HT1080 (cell line): ENCODE data around the gene PRSS37. TPM values are rescaled to one million over a fixed set of nuclear protein-coding genes. Genes with fewer than 3 reads are reported as not detected.

ENCODE experiments used
- DNase-seq: peaks from one replicate; pipeline ENCODE4 v3.0.0-alpha.2; 2015; ENCODE audit warnings: low read depth
- total RNA-seq: library from RNA; depleted of rRNA; stranded (reverse); fragments of >200 nt; shearing (Covaris generic); gene quantifications from 2 replicates; pipeline ENCODE4 v1.2.3, GENCODE V29; 2014; rRNA removed

PRSS37 gene
- total RNA-seq, 1 experiment from 2014 or later, result not detected

DNA sequence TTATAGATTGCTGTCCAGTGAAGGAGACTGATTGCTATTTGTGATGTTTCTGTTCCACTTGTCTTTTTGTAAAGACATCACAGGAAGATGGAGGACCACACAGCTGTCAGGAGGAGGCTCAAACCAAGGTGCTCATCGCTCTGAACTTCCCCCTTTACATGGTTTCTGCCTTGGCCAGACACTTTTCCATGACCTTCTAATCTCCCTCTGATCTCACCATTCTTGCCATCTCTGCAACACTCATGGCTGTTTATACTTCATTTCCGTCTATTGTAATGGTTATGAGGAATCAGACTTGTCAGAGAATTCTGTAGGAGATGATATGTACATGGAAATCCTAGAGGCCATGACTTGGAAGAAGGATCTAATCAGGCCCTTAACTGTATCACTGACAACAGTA is 53.0 kb downstream of the PRSS37 start:
- DNase-seq, result no peak

Other genes starting within 250 kb of the PRSS37 start
- 12.5 and 15.7 TPM in 2 replicates for gene DENND11, start 139.3 kb downstream of the PRSS37 start, total RNA-seq
- gene WEE2, start 133.1 kb downstream of the PRSS37 start, total RNA-seq, result 0.03 TPM in 2 replicates
- gene SSBP1, start 103.1 kb downstream of the PRSS37 start, total RNA-seq, result 370 and 377 TPM in 2 replicates
- gene TAS2R3, start 77.4 kb downstream of the PRSS37 start, total RNA-seq, result 0.10 TPM in 1 of 2 replicates, not detected in the other
- 0.14 and 0.63 TPM in 2 replicates for gene TAS2R4, start 64.8 kb downstream of the PRSS37 start, total RNA-seq
- 0.30 and 0.98 TPM in 2 replicates for gene TAS2R5, start 51.3 kb downstream of the PRSS37 start, total RNA-seq
- not detected in 2 replicates for gene OR9A4, start 74.9 kb upstream of the PRSS37 start, total RNA-seq
- gene CLEC5A, start 105.5 kb upstream of the PRSS37 start, total RNA-seq, result not detected in 2 replicates
- not detected in 2 replicates for gene TAS2R38, start 132.3 kb upstream of the PRSS37 start, total RNA-seq
- gene MGAM, start 154.4 kb upstream of the PRSS37 start, total RNA-seq, result 0.08 and 1.7 TPM in 2 replicates